ENCODE measurements around the gene SYNGR4. TPM values are rescaled to one million over a fixed set of nuclear protein-coding genes. Genes with fewer than 3 reads are reported as not detected.

SYNGR4 gene
- total RNA-seq, 1 donor from 2014 or later: not detected

Other genes with a start within 250 kb of the SYNGR4 start
- 22.6 TPM for gene LIG1, start 194.0 kb upstream of the SYNGR4 start, total RNA-seq
- 10.7 TPM for gene ZSWIM9, start 193.7 kb upstream of the SYNGR4 start, total RNA-seq
- 38.6 TPM for gene CARD8, start 108.5 kb upstream of the SYNGR4 start, total RNA-seq
- gene ZNF114, start 94.3 kb upstream of the SYNGR4 start, total RNA-seq: 0.43 TPM
- gene EMP3, start 38.8 kb upstream of the SYNGR4 start, total RNA-seq: 52.4 TPM
- 18.0 TPM for gene TMEM143, start 427 bp upstream of the SYNGR4 start, total RNA-seq
- gene KDELR1, start 27.2 kb downstream of the SYNGR4 start, total RNA-seq: 205 TPM
- 0.69 TPM for gene GRIN2D, start 29.3 kb downstream of the SYNGR4 start, total RNA-seq
- 27.6 TPM for gene GRWD1, start 81.6 kb downstream of the SYNGR4 start, total RNA-seq
- 1.0 TPM for gene KCNJ14, start 91.2 kb downstream of the SYNGR4 start, total RNA-seq
- 141 TPM for gene CYTH2, start 105.0 kb downstream of the SYNGR4 start, total RNA-seq
- gene LMTK3, start 147.5 kb downstream of the SYNGR4 start, total RNA-seq: 21.0 TPM
- gene SULT2B1, start 187.8 kb downstream of the SYNGR4 start, total RNA-seq: 13.1 TPM
- not detected for gene SPACA4, start 242.4 kb downstream of the SYNGR4 start, total RNA-seq

Data from mucosa of gallbladder (tissue), 1 donor.